T-helper 1 cell (primary cell): ENCODE data around the gene FAN1.

Source experiments
- DNase-seq, 5 donors: peaks; one replicate each; pipeline ENCODE4 v3.0.0-alpha.2; 2012 to 2020

The FAN1 gene

GRCh38 chr15:30962079-30962478, 58.4 kb downstream of the FAN1 start:
- no peak for DNase-seq

GRCh38 chr15:30962659-30963058, 58.9 kb downstream of the FAN1 start:
- DNase-seq: no peak

- DNase-seq: no peak
These were observed 60.0 kb downstream of the FAN1 start for GRCh38 chr15:30963681-30964080.

GRCh38 chr15:30969724-30970123, 66.0 kb downstream of the FAN1 start:
- no peak for DNase-seq

GRCh38 chr15:30973379-30973778, 69.7 kb downstream of the FAN1 start:
- no peak for DNase-seq

GRCh38 chr15:30974112-30974511, 70.4 kb downstream of the FAN1 start:
- DNase-seq: no peak

GRCh38 chr15:30978328-30978727, 74.6 kb downstream of the FAN1 start:
- no peak for DNase-seq

- no peak for DNase-seq
These were observed 75.7 kb downstream of the FAN1 start for GRCh38 chr15:30979457-30979856.

- no peak for DNase-seq
These were observed 80.4 kb downstream of the FAN1 start for GRCh38 chr15:30984118-30984517.

- no peak for DNase-seq
These were observed 80.8 kb downstream of the FAN1 start for GRCh38 chr15:30984542-30984941.

- no peak for DNase-seq
These were observed 81.4 kb downstream of the FAN1 start for GRCh38 chr15:30985081-30985531.

- no peak for DNase-seq
These were observed 86.3 kb downstream of the FAN1 start for GRCh38 chr15:30990036-30990435.

GRCh38 chr15:30990446-30991254, 86.9 kb downstream of the FAN1 start:
- DNase-seq: no peak

GRCh38 chr15:30991255-30992235, 87.8 kb downstream of the FAN1 start, which contains the start of gene MTMR10:
MTMR10 (minus strand) TSS chr15:30991628; CDS start chr15:30991506, 122 bp downstream.
- DNase-seq: peak; percentile 56 to 73 (median 57)

- DNase-seq: no peak
These were observed 88.6 kb downstream of the FAN1 start for GRCh38 chr15:30992249-30992864.
